Thoracic aorta (tissue), 2 donors: ENCODE data around the gene PTGDS. TPM values are rescaled to one million over a fixed set of nuclear protein-coding genes. Genes with fewer than 3 reads are reported as not detected.

Source experiments
- ATAC-seq: fragments of 150-250 bp; one replicate; pipeline ENCODE4 v1.8.0; 2017; ENCODE audit warnings: low read depth; ENCODE audit not compliant: insufficient number of reproducible peaks, low FRiP score
- DNase-seq: peaks from one replicate; pipeline ENCODE4 v3.0.0-alpha.2; 2020; ENCODE audit warnings: low spot score
- H3K27ac ChIP-seq, 2 donors: fragments of 200-600 bp; sonication (generic); 1 replicate in 1 of 2; 2 replicates in 1 of 2; pipeline ENCODE4 v1.5.1; 2016; ENCODE audit warnings: mild to moderate bottlenecking in 2 of 2, moderate library complexity in 2 of 2
- H3K27me3 ChIP-seq: fragments of 200-600 bp; sonication (generic); replicated peaks from 2 replicates; pipeline ENCODE4 v1.6.0; 2016; ENCODE audit warnings: mild to moderate bottlenecking; ENCODE audit not compliant: insufficient read depth
- H3K36me3 ChIP-seq: fragments of 200-600 bp; sonication (generic); one replicate; pipeline ENCODE4 v1.5.1; 2016
- H3K4me1 ChIP-seq, 2 donors: fragments of 200-600 bp; sonication (generic); 1 replicate in 1 of 2; 2 replicates in 1 of 2; pipeline versions ENCODE4 v1.5.1 to v1.6.0; 2016; ENCODE audit warnings: low read depth in 2 of 2, mild to moderate bottlenecking in 1 of 2; ENCODE audit not compliant: control insufficient read depth in 1 of 2
- H3K4me3 ChIP-seq: fragments of 200-600 bp; sonication (generic); 2 replicates; pipeline ENCODE4 v1.5.1; 2016; ENCODE audit warnings: mild to moderate bottlenecking
- H3K9me3 ChIP-seq: fragments of 200-600 bp; sonication (generic); 2 replicates; pipeline ENCODE4 v1.5.1; 2016
- total RNA-seq, 2 donors: library from RNA; depleted of rRNA; stranded (reverse); fragments of >200 nt; gene quantifications; one replicate each; pipeline versions ENCODE4 v1.1.0 to v1.2.3, GENCODE V29; 2016
- TF ChIP-seq, protein P1 (sequence below): fragments of 200-600 bp; sonication (generic); IDR thresholded peaks from one replicate; pipeline ENCODE4 v1.5.1; 2019; ENCODE audit warnings: antibody characterized with exemption

Gene PTGDS
- total RNA-seq, 2 donors from 2014 or later: 66.1 to 89.5 TPM

DNA sequence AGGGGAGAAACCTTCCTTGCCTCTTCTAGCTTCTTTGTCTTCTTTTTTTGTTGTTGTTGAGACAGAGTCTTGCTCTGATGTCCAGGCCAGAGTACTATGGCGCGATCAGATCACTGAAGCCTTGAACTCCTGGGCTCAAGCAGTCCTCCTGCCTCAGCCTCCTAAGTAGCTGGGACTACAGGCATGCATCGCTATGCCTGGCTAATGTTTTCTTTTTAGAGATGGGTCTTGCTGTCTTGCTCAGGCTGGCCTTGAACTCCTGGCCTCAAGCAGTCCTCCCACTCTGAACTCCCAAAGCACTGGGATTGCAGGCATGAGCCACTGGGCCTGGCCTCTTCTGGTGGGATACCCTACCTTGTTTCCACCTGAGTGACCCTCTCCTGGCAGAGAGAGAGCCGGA, 11.6 kb downstream of the PTGDS start:
- H3K4me3 ChIP-seq: no peak overlapping the region
- H3K27me3 ChIP-seq: peaks cover 8% of the 10 kb centered on the region
- H3K27ac ChIP-seq: no peak overlapping the region
- peaks cover 8 to 21% of the 10 kb centered on the region in 2 donors for H3K4me1 ChIP-seq
- TF ChIP-seq, protein P1, sequence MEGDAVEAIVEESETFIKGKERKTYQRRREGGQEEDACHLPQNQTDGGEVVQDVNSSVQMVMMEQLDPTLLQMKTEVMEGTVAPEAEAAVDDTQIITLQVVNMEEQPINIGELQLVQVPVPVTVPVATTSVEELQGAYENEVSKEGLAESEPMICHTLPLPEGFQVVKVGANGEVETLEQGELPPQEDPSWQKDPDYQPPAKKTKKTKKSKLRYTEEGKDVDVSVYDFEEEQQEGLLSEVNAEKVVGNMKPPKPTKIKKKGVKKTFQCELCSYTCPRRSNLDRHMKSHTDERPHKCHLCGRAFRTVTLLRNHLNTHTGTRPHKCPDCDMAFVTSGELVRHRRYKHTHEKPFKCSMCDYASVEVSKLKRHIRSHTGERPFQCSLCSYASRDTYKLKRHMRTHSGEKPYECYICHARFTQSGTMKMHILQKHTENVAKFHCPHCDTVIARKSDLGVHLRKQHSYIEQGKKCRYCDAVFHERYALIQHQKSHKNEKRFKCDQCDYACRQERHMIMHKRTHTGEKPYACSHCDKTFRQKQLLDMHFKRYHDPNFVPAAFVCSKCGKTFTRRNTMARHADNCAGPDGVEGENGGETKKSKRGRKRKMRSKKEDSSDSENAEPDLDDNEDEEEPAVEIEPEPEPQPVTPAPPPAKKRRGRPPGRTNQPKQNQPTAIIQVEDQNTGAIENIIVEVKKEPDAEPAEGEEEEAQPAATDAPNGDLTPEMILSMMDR: no peak
- H3K36me3 ChIP-seq: no peaks in the 10 kb centered on the region
- H3K9me3 ChIP-seq: no peaks in the 10 kb centered on the region
- ATAC-seq: no peak
- DNase-seq: no peak

DNA sequence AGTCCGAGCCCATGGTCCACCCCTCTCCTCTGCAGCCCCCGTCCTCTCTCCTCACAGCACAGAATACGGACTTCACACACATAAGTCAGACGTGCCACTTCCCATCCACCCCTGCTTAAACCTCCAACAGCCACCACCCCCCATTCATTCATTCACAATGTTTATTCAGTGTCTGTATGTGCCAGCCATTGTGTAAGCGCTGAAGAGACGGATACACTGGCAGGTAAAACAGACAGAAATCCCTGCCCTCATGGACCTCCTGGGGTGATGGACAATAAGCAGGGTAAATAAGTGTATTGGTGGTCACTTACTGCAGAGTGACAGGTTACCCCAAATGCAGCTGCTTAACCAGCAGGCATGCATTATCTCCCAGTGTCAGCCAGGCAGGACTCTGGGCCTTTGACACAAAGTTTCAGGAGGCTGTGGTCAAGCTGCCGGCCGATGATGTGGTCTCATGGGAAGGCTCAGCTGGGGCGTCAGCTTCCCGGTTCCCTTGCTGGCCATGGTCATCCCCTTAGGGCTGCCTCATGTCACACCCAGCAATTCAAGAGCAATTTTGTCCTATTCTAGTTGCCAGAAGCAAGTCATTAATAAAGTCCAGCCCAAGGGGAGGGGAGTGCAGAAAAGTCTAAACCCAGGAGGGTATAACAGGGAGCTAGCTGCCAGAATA, 13.1 kb downstream of the PTGDS start:
- Histone ChIP-seq H3K9me3 (no peaks in the 10 kb centered on the region), H3K4me3 (no peak overlapping the region), H3K4me1 (peaks cover 10 to 21% of the 10 kb centered on the region in 2 donors), H3K27me3 (peaks cover 1% of the 10 kb centered on the region), H3K27ac (no peak overlapping the region), H3K36me3 (no peaks in the 10 kb centered on the region)
- no peak for ATAC-seq
- DNase-seq: no peak
- TF ChIP-seq, protein P1: no peak

DNA sequence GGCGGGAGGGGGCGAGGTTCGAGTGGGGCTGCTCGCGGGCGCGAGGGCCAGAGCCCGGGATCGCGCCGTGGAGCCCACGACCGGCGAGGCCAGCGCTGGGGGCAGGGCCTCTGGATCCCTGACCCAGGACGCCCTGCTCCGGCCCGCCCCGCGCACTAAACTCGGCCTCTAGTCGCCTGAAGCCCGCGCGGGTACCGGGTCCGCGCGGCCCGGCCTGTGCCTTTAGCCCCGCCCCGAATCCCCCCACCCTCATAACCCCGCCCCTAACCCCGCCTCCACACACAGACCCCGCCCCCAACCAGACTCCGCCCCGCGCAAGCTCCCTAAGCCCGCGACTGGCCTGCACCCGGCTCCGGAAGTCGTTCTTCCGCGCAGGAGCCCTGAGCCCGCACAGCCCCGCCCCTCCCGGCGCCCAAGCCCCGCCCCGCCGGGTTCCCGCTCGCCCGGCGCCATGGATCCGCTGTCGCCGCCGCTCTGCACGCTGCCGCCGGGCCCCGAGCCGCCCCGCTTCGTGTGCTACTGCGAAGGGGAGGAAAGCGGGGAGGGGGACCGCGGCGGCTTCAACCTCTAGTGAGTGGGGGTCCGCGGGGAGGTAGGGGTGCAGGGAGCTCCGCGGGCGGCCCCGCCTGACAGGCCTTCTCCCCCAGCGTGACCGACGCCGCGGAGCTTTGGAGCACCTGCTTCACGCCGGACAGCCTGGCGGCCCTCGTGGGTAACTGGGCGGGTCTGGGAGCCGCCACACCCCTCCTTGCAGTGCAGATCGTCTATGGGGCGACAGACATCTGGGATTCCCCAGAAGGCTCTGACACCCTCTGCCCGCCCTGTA, 14.9 kb downstream of the PTGDS start, which contains the start of gene PAXX:
Gene PAXX, plus strand, starts transcription at position 430 of the 826 bp plus-strand sequence. Its CDS starts 22 bp downstream, at position 452.
- ATAC-seq: peak; percentile 74
- DNase-seq: peak; percentile 58
- TF ChIP-seq, protein P1: no peak
- Histone ChIP-seq H3K27ac (peak within 1 kb of the TSS; percentile 22 to 65), H3K9me3 (no peaks in the 10 kb centered on the region), H3K27me3 (no peaks in the 10 kb centered on the region), H3K36me3 (no peaks in the 10 kb centered on the region), H3K4me1 (peaks cover 24 to 37% of the 10 kb centered on the region in 2 donors), H3K4me3 (peak within 1 kb of the TSS; percentile 98)

DNA sequence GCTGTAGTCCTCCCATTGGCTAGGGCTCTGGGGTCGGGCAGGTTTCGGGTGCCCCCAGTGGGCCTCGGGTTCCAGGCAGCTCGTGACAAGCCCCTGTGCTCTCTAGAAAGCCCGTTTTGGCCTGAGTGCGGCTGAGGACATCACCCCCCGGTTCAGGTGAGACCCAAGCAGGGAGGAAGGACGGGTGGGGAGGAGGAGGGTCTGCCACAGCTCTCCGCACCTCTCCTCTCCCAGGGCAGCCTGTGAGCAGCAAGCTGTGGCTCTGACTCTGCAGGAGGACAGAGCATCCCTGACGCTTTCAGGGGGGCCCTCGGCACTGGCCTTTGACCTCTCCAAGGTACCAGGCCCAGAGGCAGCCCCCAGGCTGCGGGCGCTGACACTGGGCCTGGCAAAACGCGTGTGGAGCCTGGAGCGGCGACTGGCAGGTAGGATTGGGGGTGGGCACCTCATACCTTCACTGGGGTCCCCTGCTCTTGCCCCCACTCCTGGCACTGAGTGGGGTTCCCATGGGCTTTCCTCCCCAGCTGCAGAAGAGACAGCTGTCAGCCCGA, 15.6 kb downstream of the PTGDS start:
- Histone ChIP-seq H3K4me1 (peaks cover 24 to 37% of the 10 kb centered on the region in 2 donors), H3K9me3 (no peaks in the 10 kb centered on the region), H3K4me3 (peak overlapping the region; percentile 98), H3K36me3 (no peaks in the 10 kb centered on the region), H3K27me3 (no peaks in the 10 kb centered on the region), H3K27ac (peak overlapping the region in 1 of 2 donors; percentile 65)
- ATAC-seq (no peak), DNase-seq (no peak)
- TF ChIP-seq, protein P1: no peak
